ENCODE measurements around the gene SUMO2. TPM values are rescaled to one million over a fixed set of nuclear protein-coding genes. Genes with fewer than 3 reads are reported as not detected.
"Not testable (repeated sequence)": the region's sequence is repeated elsewhere in the genome, so short reads cannot be mapped to it uniquely, and the experiment has no call there.

The SUMO2 gene
- polyA plus RNA-seq, 3 donors = 64.9 to 318 (median 282) TPM

- intact Hi-C loops (cut with micrococcal nuclease) = loop anchor here in 1 of 2 donors (10.0 kb wide), 2 partner anchors 93 to 153 kb away; no protein-coding TSS in a partner anchor
- H3K36me3 ChIP-seq (replicated peaks in 1 of 2; ENCODE audit: control insufficient read depth in 1 of 2, insufficient read depth in 2 of 2, low read length in 2 of 2) = peaks cover 39 to 46% of the 10 kb centered on the region in 2 donors
- H3K9ac ChIP-seq (ENCODE audit: insufficient read depth, low read length, poor library complexity, severe bottlenecking) = no peak overlapping the region
Measured at GRCh38 chr17:75208161-75208560, 25.4 kb upstream of the SUMO2 start.

GRCh38 chr17:75207760-75208159 lies 25.0 kb upstream of the SUMO2 start:
- Histone ChIP-seq H2AFZ (ENCODE audit: insufficient read depth, low read depth, low read length, poor library complexity, severe bottlenecking) (no peak overlapping the region), H3K36me3 (replicated peaks in 1 of 2; ENCODE audit: control insufficient read depth in 1 of 2, insufficient read depth in 2 of 2, low read length in 2 of 2) (peaks cover 35 to 42% of the 10 kb centered on the region in 2 donors), H3K9me3 (replicated peaks in 1 of 2; ENCODE audit: control insufficient read depth in 1 of 2, insufficient read depth in 1 of 2, low read length in 2 of 2) (no peaks in the 10 kb centered on the region), H3K4me2 (replicated peaks; ENCODE audit: extremely low read depth, low read length, poor library complexity, severe bottlenecking) (no peak overlapping the region), H3K4me1 (ENCODE audit: control insufficient read depth in 1 of 2, insufficient read depth in 2 of 2, low read length in 2 of 2) (peaks cover 19 to 25% of the 10 kb centered on the region in 2 donors), H4K20me1 (ENCODE audit: insufficient read depth, low read length) (no peaks in the 10 kb centered on the region), H3K4me3 (replicated peaks in 1 of 3; ENCODE audit: low read depth in 2 of 3, low read length in 3 of 3) (no peak overlapping the region), H3K27ac (ENCODE audit: low read depth in 1 of 2, low read length in 2 of 2) (no peak overlapping the region), H3K79me2 (ENCODE audit: insufficient read depth, low read length) (peaks cover 56% of the 10 kb centered on the region), H3K9ac (ENCODE audit: insufficient read depth, low read length, poor library complexity, severe bottlenecking) (no peak overlapping the region), H3K27me3 (ENCODE audit: control insufficient read depth in 2 of 2, insufficient read depth in 2 of 2, low read length in 2 of 2) (no peaks in the 10 kb centered on the region)
- intact Hi-C loops (cut with micrococcal nuclease) = loop anchor here in 1 of 2 donors (10.0 kb wide), 2 partner anchors 93 to 153 kb away; no protein-coding TSS in a partner anchor
- no peaks in the 10 kb centered on the region for H3K9me3 Mint-ChIP-seq
- no peak overlapping the region for H3K27ac Mint-ChIP-seq
- DNase-seq = no peak
- peaks cover 36 to 46% of the 10 kb centered on the region in 2 donors for H3K36me3 Mint-ChIP-seq
- H3K4me1 Mint-ChIP-seq = peaks cover 17% of the 10 kb centered on the region
- no peak overlapping the region for H3K4me3 Mint-ChIP-seq
- no peaks in the 10 kb centered on the region for H3K27me3 Mint-ChIP-seq (ENCODE audit: low read depth in 3 of 3)
- WGBS (ENCODE audit: insufficient coverage) = 83% methylated on average over 8 of the region's 12 CpGs
- TF ChIP-seq, protein P1, sequence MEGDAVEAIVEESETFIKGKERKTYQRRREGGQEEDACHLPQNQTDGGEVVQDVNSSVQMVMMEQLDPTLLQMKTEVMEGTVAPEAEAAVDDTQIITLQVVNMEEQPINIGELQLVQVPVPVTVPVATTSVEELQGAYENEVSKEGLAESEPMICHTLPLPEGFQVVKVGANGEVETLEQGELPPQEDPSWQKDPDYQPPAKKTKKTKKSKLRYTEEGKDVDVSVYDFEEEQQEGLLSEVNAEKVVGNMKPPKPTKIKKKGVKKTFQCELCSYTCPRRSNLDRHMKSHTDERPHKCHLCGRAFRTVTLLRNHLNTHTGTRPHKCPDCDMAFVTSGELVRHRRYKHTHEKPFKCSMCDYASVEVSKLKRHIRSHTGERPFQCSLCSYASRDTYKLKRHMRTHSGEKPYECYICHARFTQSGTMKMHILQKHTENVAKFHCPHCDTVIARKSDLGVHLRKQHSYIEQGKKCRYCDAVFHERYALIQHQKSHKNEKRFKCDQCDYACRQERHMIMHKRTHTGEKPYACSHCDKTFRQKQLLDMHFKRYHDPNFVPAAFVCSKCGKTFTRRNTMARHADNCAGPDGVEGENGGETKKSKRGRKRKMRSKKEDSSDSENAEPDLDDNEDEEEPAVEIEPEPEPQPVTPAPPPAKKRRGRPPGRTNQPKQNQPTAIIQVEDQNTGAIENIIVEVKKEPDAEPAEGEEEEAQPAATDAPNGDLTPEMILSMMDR (IDR thresholded peaks at IDR 0.05) = no peak

More at GRCh38 chr17:75208161-75208560, 25.4 kb upstream of the SUMO2 start:
- TF ChIP-seq, protein P1 (IDR thresholded peaks at IDR 0.05) = no peak
- Mint-ChIP-seq H3K9me3 (no peaks in the 10 kb centered on the region), H3K4me1 (peaks cover 17% of the 10 kb centered on the region), H3K36me3 (peaks cover 40 to 50% of the 10 kb centered on the region in 2 donors), H3K4me3 (no peak overlapping the region), H3K27me3 (ENCODE audit: low read depth in 3 of 3) (no peaks in the 10 kb centered on the region), H3K27ac (no peak overlapping the region)
- H4K20me1 ChIP-seq (ENCODE audit: insufficient read depth, low read length) = no peaks in the 10 kb centered on the region
- no peak overlapping the region for H3K4me3 ChIP-seq (replicated peaks in 1 of 3; ENCODE audit: low read depth in 2 of 3, low read length in 3 of 3)
- H3K4me1 ChIP-seq (ENCODE audit: control insufficient read depth in 1 of 2, insufficient read depth in 2 of 2, low read length in 2 of 2) = peaks cover 19 to 25% of the 10 kb centered on the region in 2 donors
- H3K79me2 ChIP-seq (ENCODE audit: insufficient read depth, low read length) = peaks cover 56% of the 10 kb centered on the region
- H3K27me3 ChIP-seq (ENCODE audit: control insufficient read depth in 2 of 2, insufficient read depth in 2 of 2, low read length in 2 of 2) = no peaks in the 10 kb centered on the region
- no peaks in the 10 kb centered on the region for H3K9me3 ChIP-seq (replicated peaks in 1 of 2; ENCODE audit: control insufficient read depth in 1 of 2, insufficient read depth in 1 of 2, low read length in 2 of 2)
- DNase-seq = no peak
- 100% methylated on average over 3 of the region's 9 CpGs for WGBS (ENCODE audit: insufficient coverage)
- H2AFZ ChIP-seq (ENCODE audit: insufficient read depth, low read depth, low read length, poor library complexity, severe bottlenecking) = no peak overlapping the region
- H3K4me2 ChIP-seq (replicated peaks; ENCODE audit: extremely low read depth, low read length, poor library complexity, severe bottlenecking) = no peak overlapping the region
- H3K27ac ChIP-seq (ENCODE audit: low read depth in 1 of 2, low read length in 2 of 2) = no peak overlapping the region

- 88% methylated on average over 3 of the region's 8 CpGs for WGBS (ENCODE audit: insufficient coverage)
- not testable (repeated sequence) for H2AFZ ChIP-seq (ENCODE audit: insufficient read depth, low read depth, low read length, poor library complexity, severe bottlenecking); DNase-seq; H3K9ac ChIP-seq (ENCODE audit: insufficient read depth, low read length, poor library complexity, severe bottlenecking); H3K27me3 Mint-ChIP-seq (ENCODE audit: low read depth in 3 of 3); H3K4me3 ChIP-seq (replicated peaks in 1 of 3; ENCODE audit: low read depth in 2 of 3, low read length in 3 of 3); H3K4me2 ChIP-seq (replicated peaks; ENCODE audit: extremely low read depth, low read length, poor library complexity, severe bottlenecking); H3K27ac ChIP-seq (ENCODE audit: low read depth in 1 of 2, low read length in 2 of 2); H3K27ac Mint-ChIP-seq; H3K9me3 Mint-ChIP-seq; H3K27me3 ChIP-seq (ENCODE audit: control insufficient read depth in 2 of 2, insufficient read depth in 2 of 2, low read length in 2 of 2); H4K20me1 ChIP-seq (ENCODE audit: insufficient read depth, low read length); H3K9me3 ChIP-seq (replicated peaks in 1 of 2; ENCODE audit: control insufficient read depth in 1 of 2, insufficient read depth in 1 of 2, low read length in 2 of 2)
- Mint-ChIP-seq H3K4me3 (peak overlapping the region in 1 of 2 donors; percentile 91), H3K4me1 (peaks cover 17% of the 10 kb centered on the region), H3K36me3 (peaks cover 32 to 38% of the 10 kb centered on the region in 2 donors)
- Histone ChIP-seq H3K4me1 (ENCODE audit: control insufficient read depth in 1 of 2, insufficient read depth in 2 of 2, low read length in 2 of 2) (peaks cover 19 to 25% of the 10 kb centered on the region in 2 donors), H3K36me3 (replicated peaks in 1 of 2; ENCODE audit: control insufficient read depth in 1 of 2, insufficient read depth in 2 of 2, low read length in 2 of 2) (peaks cover 29 to 35% of the 10 kb centered on the region in 2 donors), H3K79me2 (ENCODE audit: insufficient read depth, low read length) (peaks cover 56% of the 10 kb centered on the region)
- intact Hi-C loops (cut with micrococcal nuclease) = loop anchor here in 1 of 2 donors (10.0 kb wide), 2 partner anchors 92 to 152 kb away; no protein-coding TSS in a partner anchor
Measured at GRCh38 chr17:75207050-75207407, 24.3 kb upstream of the SUMO2 start.

All from CD14-positive monocyte (primary cell).